HepG2 (cell line): ENCODE data around the gene LRRFIP2. TPM values are rescaled to one million over a fixed set of nuclear protein-coding genes. Genes with fewer than 3 reads are reported as not detected.

ENCODE experiments used
- ATAC-seq: fragments of 200-7000 bp; cut with Tn5 transposase; 3 replicates; pipeline ENCODE4 v1.9.1; 2020; ENCODE audit warnings: mild to moderate bottlenecking, moderate library complexity
- BruUV-seq: library from RNA; stranded (reverse); fragments of 400-500 nt; replicated peaks from 2 replicates; lab custom pipeline; 2021; lab: Mats Ljungman, UMichigan
- CTCF ChIA-PET: fragments of 300-600 bp; formaldehyde crosslinking; extraction: SDS; loops from one replicate; lab custom pipeline; 2021; ENCODE audit warnings: low total read pairs, inconsistent platforms, low intra/inter-chr PET ratio; lab: Yijun Ruan, JAX
- POLR2A ChIA-PET: fragments of 350-600 bp; sonication (Branson Sonifier 250); formaldehyde crosslinking; loops from one replicate; lab custom pipeline; 2020; ENCODE audit warnings: antibody characterized with exemption, inconsistent platforms; lab: Yijun Ruan, JAX
- DNase-seq: peaks from one replicate; pipeline ENCODE4 v3.0.0-alpha.2; 2015; ENCODE audit warnings: low spot score
- FAIRE-seq: peaks from 3 replicates; lab custom pipeline; 2011; peaks lifted over from hg19 to GRCh38; lab: Jason Lieb, UNC
- H2AFZ ChIP-seq: one replicate; pipeline ENCODE4 v1.6.1; 2011; ENCODE audit warnings: low read length, inconsistent platforms
- H3K27ac ChIP-seq: fragments of 300-600 bp; 3 replicates; pipeline ENCODE4 v1.8.0; 2011; ENCODE audit warnings: mixed run types, mild to moderate bottlenecking, mixed read lengths, low read length, inconsistent platforms; ENCODE audit not compliant: insufficient read depth; ENCODE audit errors: extremely low read length
- H3K27me3 ChIP-seq, 2 experiments: fragments of 200-600 bp in 1 of 2; 2 replicates in 1 of 2; 3 replicates in 1 of 2; pipeline versions ENCODE4 v1.6.0 to v1.8.0; 2011; ENCODE audit warnings: low read length in 2 of 2, mild to moderate bottlenecking in 2 of 2, moderate library complexity in 2 of 2, inconsistent platforms in 1 of 2; ENCODE audit not compliant: insufficient read depth in 2 of 2, control insufficient read depth in 1 of 2
- H3K36me3 ChIP-seq, 2 experiments: fragments of 200-600 bp in 1 of 2; replicated peaks in 1 of 2; 2 replicates in 1 of 2; 3 replicates in 1 of 2; pipeline versions ENCODE4 v1.5.1 to v1.8.0; 2011; ENCODE audit warnings: low read length in 2 of 2, inconsistent platforms in 1 of 2; ENCODE audit not compliant: insufficient read depth in 2 of 2, control insufficient read depth in 1 of 2
- H3K4me1 ChIP-seq: 2 replicates; pipeline ENCODE4 v1.5.1; 2012; ENCODE audit warnings: low read length, inconsistent platforms; ENCODE audit not compliant: insufficient read depth
- H3K4me2 ChIP-seq: 2 replicates; pipeline ENCODE4 v1.6.0; 2011; ENCODE audit warnings: low read depth, low read length, inconsistent platforms
- H3K4me3 ChIP-seq, 3 experiments: fragments of 200-600 bp in 1 of 3; sonication (generic), shearing (Covaris generic) in 1 of 3; replicated peaks in 1 of 3; 2 replicates each; pipeline ENCODE4 v1.5.1; 2011 to 2016; ENCODE audit warnings: low read length in 3 of 3, inconsistent platforms in 2 of 3, low read depth in 2 of 3, mild to moderate bottlenecking in 2 of 3, control low read depth in 1 of 3, mixed read lengths in 1 of 3; ENCODE audit not compliant: insufficient read depth in 1 of 3
- H3K79me2 ChIP-seq: one replicate; pipeline ENCODE4 v1.6.1; 2011; ENCODE audit warnings: low read length, inconsistent platforms; ENCODE audit not compliant: insufficient read depth
- H3K9ac ChIP-seq: 2 replicates; pipeline ENCODE4 v1.6.0; 2011; ENCODE audit warnings: mild to moderate bottlenecking, low read depth, low read length, inconsistent platforms; ENCODE audit not compliant: insufficient read depth
- H3K9me3 ChIP-seq: 2 replicates; pipeline ENCODE4 v1.5.1; 2012; ENCODE audit warnings: mild to moderate bottlenecking, low read length
- H4K20me1 ChIP-seq: 2 replicates; pipeline ENCODE4 v1.6.0; 2011; ENCODE audit warnings: inconsistent platforms, mild to moderate bottlenecking, low read length, moderate library complexity; ENCODE audit not compliant: insufficient read depth
- EP300 ChIP-seq, 3 experiments: sonication (generic) in 1 of 3; formaldehyde crosslinking in 1 of 3; IDR thresholded peaks; 2 replicates each; pipeline versions ENCODE4 v1.5.1 to v1.6.1; 2011 to 2020; ENCODE audit warnings: low read depth in 2 of 3, low read length in 2 of 3, borderline replicate concordance in 1 of 3, improper control_type of control experiment in 1 of 3, mild to moderate bottlenecking in 1 of 3, missing genetic modification reagents in 1 of 3, moderate library complexity in 1 of 3
- KLF11 ChIP-seq: IDR thresholded peaks from 2 replicates; pipeline ENCODE4 v1.6.1; 2016; ENCODE audit warnings: missing compliant biosample characterization
- KLF13 ChIP-seq: sonication (generic); formaldehyde crosslinking; IDR thresholded peaks from 2 replicates; pipeline ENCODE4 v1.4.0; 2020; ENCODE audit warnings: mild to moderate bottlenecking, missing genetic modification reagents
- NRL ChIP-seq: sonication (generic); formaldehyde crosslinking; IDR thresholded peaks from 2 replicates; pipeline ENCODE4 v1.5.0; 2020; ENCODE audit warnings: missing genetic modification reagents, mild to moderate bottlenecking, moderate library complexity, borderline replicate concordance
- PLRG1 ChIP-seq: fragments of 450-650 bp; conservative IDR thresholded peaks from 2 replicates; pipeline ENCODE4 v1.6.1; 2016
- RBFOX2 ChIP-seq: fragments of 200-400 bp; formaldehyde crosslinking; IDR thresholded peaks from 2 replicates; pipeline ENCODE4 v1.6.1; 2017; ENCODE audit warnings: low read depth, mild to moderate bottlenecking, low read length
- REST ChIP-seq, 2 experiments: IDR thresholded peaks; 2 replicates each; pipeline ENCODE4 v1.6.1; 2011 to 2012; ENCODE audit warnings: low read length in 2 of 2, borderline replicate concordance in 1 of 2, low read depth in 1 of 2, mild to moderate bottlenecking in 1 of 2, moderate library complexity in 1 of 2
- SMARCE1 ChIP-seq: fragments of 450-650 bp; IDR thresholded peaks from 2 replicates; pipeline ENCODE4 v1.6.1; 2017; ENCODE audit warnings: borderline replicate concordance
- ZMYM2 ChIP-seq: sonication (generic); formaldehyde crosslinking; IDR thresholded peaks from 2 replicates; pipeline ENCODE4 v1.8.0; 2022; ENCODE audit warnings: mild to moderate bottlenecking, missing genetic modification reagents
- ZNF441 ChIP-seq: sonication (generic); formaldehyde crosslinking; IDR thresholded peaks from 2 replicates; pipeline ENCODE4 v1.7.0; 2021; ENCODE audit warnings: missing genetic modification reagents, borderline replicate concordance
- ZNF605 ChIP-seq: sonication (generic); formaldehyde crosslinking; IDR thresholded peaks from 2 replicates; pipeline ENCODE4 v1.8.0; 2022; ENCODE audit warnings: mild to moderate bottlenecking, missing genetic modification reagents
- ZNF816 ChIP-seq: sonication (generic); formaldehyde crosslinking; IDR thresholded peaks from 2 replicates; pipeline ENCODE4 v1.8.0; 2022; ENCODE audit warnings: missing genetic modification reagents, mild to moderate bottlenecking, borderline replicate concordance
- WGBS: methylation state at CpG from one replicate; pipeline ENCODE4 v1.1.6; 2017; ENCODE audit warnings: low lambda C conversion rate; 5-methylcytosine and 5-hydroxymethylcytosine counted together
- in situ Hi-C: cut with HindIII; loops from 2 replicates; pipeline ENCODE4 v1.10.0; 2017; ENCODE audit warnings: low pct_unique_long_range_greater_than_20kb; ENCODE audit not compliant: extremely low pct_ligation_motif_present
- intact Hi-C: fragments of 100-400 bp; cut with micrococcal nuclease; formaldehyde crosslinking; loops from one replicate; pipeline ENCODE4 v1.10.0; 2022; ENCODE audit not compliant: unreplicated experiment
- polyA plus RNA-seq, 8 experiments: library from polyadenylated mRNA; depleted of rRNA in 3 of 8; stranded (reverse) in 7 of 8; unstranded in 1 of 8; fragments of >200 nt; fragmentation: Illumina TruSeq in 4 of 8; extraction: Trizol in 4 of 8; gene quantifications; 2 replicates each; pipeline versions ENCODE4 v1.2.1 to v1.2.3, GENCODE V29; 2011 to 2016; ENCODE audit warnings: low read depth in 4 of 8, missing spikeins in 1 of 8, mixed read lengths in 1 of 8; ENCODE audit not compliant: insufficient read depth in 1 of 8
- total RNA-seq, 5 experiments: library from RNA; depleted of rRNA; stranded (reverse); fragments of >200 nt; fragmentation: Illumina TruSeq; extraction: Trizol; gene quantifications; 2 replicates each; pipeline ENCODE4 v1.2.3, GENCODE V29; 2016; ENCODE audit warnings: low read depth in 1 of 5
- TF ChIP-seq, protein P1 (sequence below): IDR thresholded peaks from 2 replicates; pipeline ENCODE4 v1.6.1; 2016; ENCODE audit warnings: mild to moderate bottlenecking, missing biosample characterization, missing genetic modification reagents

Gene LRRFIP2
- total and polyA plus RNA-seq, 2 of the 13 experiments (the other 11 are each of a cell fraction or from before 2014, with no cell fraction given), result 13.5 to 32.2 TPM

DNA sequence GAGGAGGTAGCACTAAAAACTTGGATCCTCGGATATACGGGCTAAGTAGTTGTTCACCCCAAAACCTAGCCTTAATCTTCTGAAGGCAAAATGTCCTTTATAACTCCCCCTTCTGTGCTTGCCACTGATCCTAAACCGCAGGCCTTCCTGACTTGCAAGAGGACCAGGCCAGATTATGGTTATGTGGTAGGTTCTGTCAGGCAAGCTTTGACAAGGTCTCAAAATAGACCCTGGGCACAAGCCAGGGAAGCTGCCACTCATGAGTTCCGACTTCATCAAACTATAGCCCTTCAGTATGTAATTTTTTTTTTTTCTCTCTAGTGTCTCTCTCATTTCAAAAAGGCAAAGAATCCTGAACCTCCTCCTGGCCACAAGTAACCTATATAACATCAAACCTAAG is 3.2 kb downstream of the LRRFIP2 start:
- TF ChIP-seq KLF11 (CRISPR knock-in tag), result no peak
- no peak for TF ChIP-seq ZNF816
- TF ChIP-seq ZMYM2 (CRISPR knock-in tag), result no peak
- no peak for TF ChIP-seq NRL (CRISPR knock-in tag)
- TF ChIP-seq PLRG1, result no peak
- TF ChIP-seq SMARCE1, result no peak
- TF ChIP-seq KLF13 (CRISPR knock-in tag), result no peak
- TF ChIP-seq, protein P1, sequence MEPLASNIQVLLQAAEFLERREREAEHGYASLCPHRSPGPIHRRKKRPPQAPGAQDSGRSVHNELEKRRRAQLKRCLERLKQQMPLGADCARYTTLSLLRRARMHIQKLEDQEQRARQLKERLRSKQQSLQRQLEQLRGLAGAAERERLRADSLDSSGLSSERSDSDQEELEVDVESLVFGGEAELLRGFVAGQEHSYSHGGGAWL (CRISPR knock-in tag), result no peak
- no peak for TF ChIP-seq RBFOX2
- no peak for TF ChIP-seq REST (IDR thresholded peaks at IDR 0.05; ENCODE audit: borderline replicate concordance in 1 of 2, low read depth in 1 of 2, low read length in 2 of 2)
- no peak for TF ChIP-seq ZNF441
- TF ChIP-seq ZNF605 (CRISPR knock-in tag), result no peak
- TF ChIP-seq EP300 (IDR thresholded peaks at IDR 0.05; ENCODE audit: low read depth in 2 of 2, low read length in 2 of 2), result no peak
- TF ChIP-seq EP300 (CRISPR knock-in tag; IDR thresholded peaks at IDR 0.05; ENCODE audit: borderline replicate concordance), result no peak

More for the DNA sequence above, 3.2 kb downstream of the LRRFIP2 start:
- WGBS, result 97% methylated on average over 4 of the region's 4 CpGs
- Histone ChIP-seq H3K9me3 (no peaks in the 10 kb centered on the region), H3K4me1 (peaks cover 45% of the 10 kb centered on the region), H3K4me3 (no peak overlapping the region), H3K27me3 (no peaks in the 10 kb centered on the region), H2AFZ (no peak overlapping the region), H4K20me1 (no peaks in the 10 kb centered on the region), H3K27ac (no peak overlapping the region), H3K4me2 (no peak overlapping the region), H3K36me3 (no peaks in the 10 kb centered on the region; a peak in 2 of 5 replicates), H3K79me2 (peaks cover 51% of the 10 kb centered on the region), H3K9ac (no peak overlapping the region)
- ATAC-seq, result no peak
- DNase-seq, result no peak
- intact Hi-C loops, result no loop called here
- no TSS peak for BruUV-seq
- in situ Hi-C loops, result no loop called here
- FAIRE-seq, result no peak
- POLR2A ChIA-PET, result no interaction called here
- CTCF ChIA-PET, result no interaction called here
